Liver (tissue), 3 donors: ENCODE results near the gene NSD1.

Source experiments
- JUND ChIP-seq, 2 donors: IDR thresholded peaks; 2 replicates each; pipeline ENCODE4 v1.6.1; 2016; ENCODE audit warnings: antibody characterized with exemption in 2 of 2
- RAD21 ChIP-seq, 2 donors: IDR thresholded peaks; 2 replicates each; pipeline ENCODE4 v1.6.1; 2016; ENCODE audit warnings: antibody characterized with exemption in 2 of 2, mild to moderate bottlenecking in 2 of 2
- SP1 ChIP-seq: IDR thresholded peaks from 2 replicates; pipeline ENCODE4 v1.6.1; 2018; ENCODE audit warnings: antibody characterized with exemption, mild to moderate bottlenecking
- TAF1 ChIP-seq: conservative IDR thresholded peaks from 2 replicates; pipeline ENCODE4 v1.6.1; 2016; ENCODE audit warnings: antibody characterized with exemption, mild to moderate bottlenecking
- TF ChIP-seq, protein P1 (sequence below): fragments of 150-350 bp; IDR thresholded peaks from 2 replicates; pipeline ENCODE4 v1.5.1; 2017; ENCODE audit warnings: improper control_type of control experiment, low read depth, low read length; ENCODE audit not compliant: missing input control
- TF ChIP-seq, protein P2 (sequence below): IDR thresholded peaks from 2 replicates; pipeline ENCODE4 v1.6.1; 2016; ENCODE audit warnings: antibody characterized with exemption, mild to moderate bottlenecking
- TF ChIP-seq, protein P3 (sequence below): IDR thresholded peaks from 2 replicates; pipeline ENCODE4 v1.6.1; 2016; ENCODE audit warnings: antibody characterized with exemption
- TF ChIP-seq, protein P4 (sequence below): IDR thresholded peaks from 2 replicates; pipeline ENCODE4 v1.6.1; 2016; ENCODE audit warnings: antibody characterized with exemption
- donor health status: healthy.
- donor health status: healthy.

DNA sequence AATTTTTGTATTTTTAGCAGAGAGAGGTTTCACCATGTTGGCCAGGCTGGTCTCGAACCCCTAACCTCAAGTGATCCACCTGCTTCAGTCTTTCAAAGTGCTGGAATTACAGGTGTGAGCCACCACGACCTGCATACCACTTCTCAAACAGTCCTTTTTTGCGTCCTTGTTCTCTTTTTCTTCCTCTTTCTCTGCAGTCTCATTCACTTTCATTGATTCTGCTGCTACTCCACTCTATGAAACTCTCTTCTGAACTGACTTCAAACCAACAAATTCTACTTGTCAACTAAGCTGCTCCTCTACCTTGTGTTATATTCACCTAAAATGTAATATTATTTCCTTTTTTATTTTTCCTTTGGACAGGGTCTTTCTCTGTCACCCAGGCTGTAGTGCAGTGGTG lies 7.9 kb downstream of the NSD1 start:
- TF ChIP-seq, protein P1, sequence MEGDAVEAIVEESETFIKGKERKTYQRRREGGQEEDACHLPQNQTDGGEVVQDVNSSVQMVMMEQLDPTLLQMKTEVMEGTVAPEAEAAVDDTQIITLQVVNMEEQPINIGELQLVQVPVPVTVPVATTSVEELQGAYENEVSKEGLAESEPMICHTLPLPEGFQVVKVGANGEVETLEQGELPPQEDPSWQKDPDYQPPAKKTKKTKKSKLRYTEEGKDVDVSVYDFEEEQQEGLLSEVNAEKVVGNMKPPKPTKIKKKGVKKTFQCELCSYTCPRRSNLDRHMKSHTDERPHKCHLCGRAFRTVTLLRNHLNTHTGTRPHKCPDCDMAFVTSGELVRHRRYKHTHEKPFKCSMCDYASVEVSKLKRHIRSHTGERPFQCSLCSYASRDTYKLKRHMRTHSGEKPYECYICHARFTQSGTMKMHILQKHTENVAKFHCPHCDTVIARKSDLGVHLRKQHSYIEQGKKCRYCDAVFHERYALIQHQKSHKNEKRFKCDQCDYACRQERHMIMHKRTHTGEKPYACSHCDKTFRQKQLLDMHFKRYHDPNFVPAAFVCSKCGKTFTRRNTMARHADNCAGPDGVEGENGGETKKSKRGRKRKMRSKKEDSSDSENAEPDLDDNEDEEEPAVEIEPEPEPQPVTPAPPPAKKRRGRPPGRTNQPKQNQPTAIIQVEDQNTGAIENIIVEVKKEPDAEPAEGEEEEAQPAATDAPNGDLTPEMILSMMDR = no peak
- TF ChIP-seq SP1 (no peak), RAD21 (IDR thresholded peaks at IDR 0.05) (no peak), TAF1 (no peak), JUND (IDR thresholded peaks at IDR 0.05) (no peak)
- TF ChIP-seq, protein P2, sequence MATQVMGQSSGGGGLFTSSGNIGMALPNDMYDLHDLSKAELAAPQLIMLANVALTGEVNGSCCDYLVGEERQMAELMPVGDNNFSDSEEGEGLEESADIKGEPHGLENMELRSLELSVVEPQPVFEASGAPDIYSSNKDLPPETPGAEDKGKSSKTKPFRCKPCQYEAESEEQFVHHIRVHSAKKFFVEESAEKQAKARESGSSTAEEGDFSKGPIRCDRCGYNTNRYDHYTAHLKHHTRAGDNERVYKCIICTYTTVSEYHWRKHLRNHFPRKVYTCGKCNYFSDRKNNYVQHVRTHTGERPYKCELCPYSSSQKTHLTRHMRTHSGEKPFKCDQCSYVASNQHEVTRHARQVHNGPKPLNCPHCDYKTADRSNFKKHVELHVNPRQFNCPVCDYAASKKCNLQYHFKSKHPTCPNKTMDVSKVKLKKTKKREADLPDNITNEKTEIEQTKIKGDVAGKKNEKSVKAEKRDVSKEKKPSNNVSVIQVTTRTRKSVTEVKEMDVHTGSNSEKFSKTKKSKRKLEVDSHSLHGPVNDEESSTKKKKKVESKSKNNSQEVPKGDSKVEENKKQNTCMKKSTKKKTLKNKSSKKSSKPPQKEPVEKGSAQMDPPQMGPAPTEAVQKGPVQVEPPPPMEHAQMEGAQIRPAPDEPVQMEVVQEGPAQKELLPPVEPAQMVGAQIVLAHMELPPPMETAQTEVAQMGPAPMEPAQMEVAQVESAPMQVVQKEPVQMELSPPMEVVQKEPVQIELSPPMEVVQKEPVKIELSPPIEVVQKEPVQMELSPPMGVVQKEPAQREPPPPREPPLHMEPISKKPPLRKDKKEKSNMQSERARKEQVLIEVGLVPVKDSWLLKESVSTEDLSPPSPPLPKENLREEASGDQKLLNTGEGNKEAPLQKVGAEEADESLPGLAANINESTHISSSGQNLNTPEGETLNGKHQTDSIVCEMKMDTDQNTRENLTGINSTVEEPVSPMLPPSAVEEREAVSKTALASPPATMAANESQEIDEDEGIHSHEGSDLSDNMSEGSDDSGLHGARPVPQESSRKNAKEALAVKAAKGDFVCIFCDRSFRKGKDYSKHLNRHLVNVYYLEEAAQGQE = no peak
- TF ChIP-seq, protein P3, sequence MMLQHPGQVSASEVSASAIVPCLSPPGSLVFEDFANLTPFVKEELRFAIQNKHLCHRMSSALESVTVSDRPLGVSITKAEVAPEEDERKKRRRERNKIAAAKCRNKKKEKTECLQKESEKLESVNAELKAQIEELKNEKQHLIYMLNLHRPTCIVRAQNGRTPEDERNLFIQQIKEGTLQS = no peak
- TF ChIP-seq, protein P4, sequence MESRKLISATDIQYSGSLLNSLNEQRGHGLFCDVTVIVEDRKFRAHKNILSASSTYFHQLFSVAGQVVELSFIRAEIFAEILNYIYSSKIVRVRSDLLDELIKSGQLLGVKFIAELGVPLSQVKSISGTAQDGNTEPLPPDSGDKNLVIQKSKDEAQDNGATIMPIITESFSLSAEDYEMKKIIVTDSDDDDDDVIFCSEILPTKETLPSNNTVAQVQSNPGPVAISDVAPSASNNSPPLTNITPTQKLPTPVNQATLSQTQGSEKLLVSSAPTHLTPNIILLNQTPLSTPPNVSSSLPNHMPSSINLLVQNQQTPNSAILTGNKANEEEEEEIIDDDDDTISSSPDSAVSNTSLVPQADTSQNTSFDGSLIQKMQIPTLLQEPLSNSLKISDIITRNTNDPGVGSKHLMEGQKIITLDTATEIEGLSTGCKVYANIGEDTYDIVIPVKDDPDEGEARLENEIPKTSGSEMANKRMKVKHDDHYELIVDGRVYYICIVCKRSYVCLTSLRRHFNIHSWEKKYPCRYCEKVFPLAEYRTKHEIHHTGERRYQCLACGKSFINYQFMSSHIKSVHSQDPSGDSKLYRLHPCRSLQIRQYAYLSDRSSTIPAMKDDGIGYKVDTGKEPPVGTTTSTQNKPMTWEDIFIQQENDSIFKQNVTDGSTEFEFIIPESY = no peak
